Measurements from ENCODE around the gene EPHA10. TPM values are rescaled to one million over a fixed set of nuclear protein-coding genes. Genes with fewer than 3 reads are reported as not detected.

The EPHA10 gene
- total and polyA plus RNA-seq, 4 donors = under 0.01 to 0.09 (median 0.03) TPM; not detected in 1

GRCh38 chr1:37767488-37767887, 2.6 kb upstream of the EPHA10 start:
- Histone ChIP-seq H3K9ac (ENCODE audit: low read depth in 1 of 2, low read length in 2 of 2) (no peak overlapping the region), H3K27me3 (ENCODE audit: control insufficient read depth in 4 of 4, insufficient read depth in 4 of 4, low read length in 3 of 4) (peaks cover 0 to 19% (median 8%) of the 10 kb centered on the region in 4 donors), H3K36me3 (ENCODE audit: control insufficient read depth in 4 of 4, insufficient read depth in 3 of 4, low read depth in 1 of 4, low read length in 3 of 4) (no peaks in the 10 kb centered on the region), H3K4me3 (ENCODE audit: low read depth in 1 of 3, low read length in 3 of 3) (no peak overlapping the region), H3K27ac (ENCODE audit: low read depth in 1 of 2, low read length in 2 of 2) (no peak overlapping the region), H3K4me1 (ENCODE audit: control insufficient read depth in 4 of 4, insufficient read depth in 4 of 4, low read length in 3 of 4) (peaks cover 0 to 3% (median 0%) of the 10 kb centered on the region in 4 donors), H3K9me3 (ENCODE audit: control insufficient read depth in 4 of 4, low read length in 3 of 4) (peaks cover 0 to 3% (median 0%) of the 10 kb centered on the region in 4 donors)
- no peak for DNase-seq (ENCODE audit: low spot score)
- WGBS = 30% methylated on average over 2 of the region's 2 CpGs
- TF ChIP-seq YY1 (IDR thresholded peaks at IDR 0.05) = no peak
- no peak for TF ChIP-seq ZBTB33 (IDR thresholded peaks at IDR 0.05)
- TF ChIP-seq MAX (IDR thresholded peaks at IDR 0.05) = no peak

GRCh38 chr1:37765916-37766664, 1.2 kb upstream of the EPHA10 start:
- H3K4me3 ChIP-seq (ENCODE audit: low read depth in 1 of 3, low read length in 3 of 3) = no peak overlapping the region
- TF ChIP-seq EGR1 (IDR thresholded peaks at IDR 0.05; ENCODE audit: low read depth in 2 of 2) (no peak), MAX (IDR thresholded peaks at IDR 0.05) (no peak), YY1 (IDR thresholded peaks at IDR 0.05) (no peak), HNF4G (IDR thresholded peaks at IDR 0.05) (no peak), ZBTB33 (IDR thresholded peaks at IDR 0.05) (no peak), CTCF (IDR thresholded peaks at IDR 0.05; ENCODE audit: low read depth, low read length, missing input control) (no peak), RAD21 (IDR thresholded peaks at IDR 0.05) (no peak)
- peaks cover 0 to 3% (median 0%) of the 10 kb centered on the region in 4 donors for H3K9me3 ChIP-seq (ENCODE audit: control insufficient read depth in 4 of 4, low read length in 3 of 4)
- no peaks in the 10 kb centered on the region for H3K36me3 ChIP-seq (ENCODE audit: control insufficient read depth in 4 of 4, insufficient read depth in 3 of 4, low read depth in 1 of 4, low read length in 3 of 4)
- H3K4me1 ChIP-seq (ENCODE audit: control insufficient read depth in 4 of 4, insufficient read depth in 4 of 4, low read length in 3 of 4) = peaks cover 0 to 3% (median 0%) of the 10 kb centered on the region in 4 donors
- H3K27ac ChIP-seq (ENCODE audit: low read depth in 1 of 2, low read length in 2 of 2) = no peak overlapping the region
- 8% methylated on average over 27 of the region's 27 CpGs for WGBS
- peaks cover 0 to 25% (median 9%) of the 10 kb centered on the region in 4 donors for H3K27me3 ChIP-seq (ENCODE audit: control insufficient read depth in 4 of 4, insufficient read depth in 4 of 4, low read length in 3 of 4)
- no peak overlapping the region for H3K9ac ChIP-seq (ENCODE audit: low read depth in 1 of 2, low read length in 2 of 2)
- DNase-seq (ENCODE audit: low spot score) = no peak

- peaks cover 0 to 3% (median 0%) of the 10 kb centered on the region in 4 donors for H3K9me3 ChIP-seq (ENCODE audit: control insufficient read depth in 4 of 4, low read length in 3 of 4)
- H3K27me3 ChIP-seq (ENCODE audit: control insufficient read depth in 4 of 4, insufficient read depth in 4 of 4, low read length in 3 of 4) = peaks cover 0 to 25% (median 9%) of the 10 kb centered on the region in 4 donors
- H3K36me3 ChIP-seq (ENCODE audit: control insufficient read depth in 4 of 4, insufficient read depth in 3 of 4, low read depth in 1 of 4, low read length in 3 of 4) = no peaks in the 10 kb centered on the region
- no peak overlapping the region for H3K9ac ChIP-seq (ENCODE audit: low read depth in 1 of 2, low read length in 2 of 2)
- TF ChIP-seq REST (IDR thresholded peaks at IDR 0.05) (peak; percentile 99), FOXA2 (IDR thresholded peaks at IDR 0.05) (no peak)
- peaks cover 0 to 3% (median 0%) of the 10 kb centered on the region in 4 donors for H3K4me1 ChIP-seq (ENCODE audit: control insufficient read depth in 4 of 4, insufficient read depth in 4 of 4, low read length in 3 of 4)
- H3K4me3 ChIP-seq (ENCODE audit: low read depth in 1 of 3, low read length in 3 of 3) = no peak overlapping the region
- peak; percentile 59 for DNase-seq (ENCODE audit: low spot score)
- 11% methylated on average over 29 of the region's 29 CpGs for WGBS
- H3K27ac ChIP-seq (ENCODE audit: low read depth in 1 of 2, low read length in 2 of 2) = no peak overlapping the region
Observed at GRCh38 chr1:37764414-37764825, 500 bp downstream of the EPHA10 start.

Data from liver (tissue), 9 donors.